Type B pancreatic cell (in vitro differentiated cells): ENCODE results near the gene CDH20. TPM values are rescaled to one million over a fixed set of nuclear protein-coding genes. Genes with fewer than 3 reads are reported as not detected.

Source experiments
- DNase-seq: peaks from one replicate; pipeline ENCODE4 v3.0.0; 2021; ENCODE audit warnings: mixed read lengths; ENCODE audit not compliant: unreplicated experiment; ENCODE audit errors: extremely low spot score
- H3K27ac Mint-ChIP-seq: 2 replicates; pipeline ENCODE4 v1.8.0; 2021; ENCODE audit warnings: mild to moderate bottlenecking, mixed read lengths
- H3K27me3 Mint-ChIP-seq: 2 replicates; pipeline ENCODE4 v1.8.0; 2021; ENCODE audit warnings: mixed read lengths
- H3K36me3 Mint-ChIP-seq: 2 replicates; pipeline ENCODE4 v1.8.0; 2021; ENCODE audit warnings: mixed read lengths
- H3K4me1 Mint-ChIP-seq: one replicate; pipeline ENCODE4 v1.8.0; 2021; ENCODE audit warnings: mixed read lengths; ENCODE audit not compliant: unreplicated experiment
- H3K4me3 Mint-ChIP-seq: 2 replicates; pipeline ENCODE4 v1.8.0; 2021; ENCODE audit warnings: mild to moderate bottlenecking, mixed read lengths
- H3K9me3 Mint-ChIP-seq: 2 replicates; pipeline ENCODE4 v1.8.0; 2021; ENCODE audit warnings: mixed read lengths
- total RNA-seq: library from RNA; stranded (reverse); gene quantifications from 2 replicates; pipeline ENCODE4 v1.2.1, GENCODE V29; 2021; ENCODE audit warnings: low replicate concordance
- TF ChIP-seq, protein P1 (sequence below): fragments of 200-600 bp; sonication (generic); conservative IDR thresholded peaks from 2 replicates; pipeline ENCODE4 v1.5.0; 2021; ENCODE audit warnings: antibody characterized with exemption, mild to moderate bottlenecking

The CDH20 gene
- total RNA-seq, 1 donor from 2014 or later, result 1.6 TPM

DNA sequence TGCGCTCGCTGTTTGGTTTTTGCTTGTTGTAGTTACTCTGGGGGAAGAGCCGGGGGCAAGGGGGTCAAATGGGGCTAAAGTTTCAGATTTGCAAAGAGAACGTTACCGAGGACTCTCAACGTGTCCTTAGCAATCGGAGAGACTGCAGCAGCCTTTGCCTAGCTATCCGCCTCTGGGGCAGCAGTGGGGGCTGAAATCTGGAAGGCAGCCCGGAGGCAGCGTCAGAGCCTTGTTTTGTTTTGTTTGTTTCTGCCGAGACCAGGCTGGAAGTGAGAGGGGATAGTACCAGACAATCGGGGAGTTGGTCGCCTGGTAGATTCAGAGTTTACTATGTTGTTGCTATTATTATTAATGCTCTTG lies 1.2 kb downstream of the CDH20 start:
- TF ChIP-seq, protein P1, sequence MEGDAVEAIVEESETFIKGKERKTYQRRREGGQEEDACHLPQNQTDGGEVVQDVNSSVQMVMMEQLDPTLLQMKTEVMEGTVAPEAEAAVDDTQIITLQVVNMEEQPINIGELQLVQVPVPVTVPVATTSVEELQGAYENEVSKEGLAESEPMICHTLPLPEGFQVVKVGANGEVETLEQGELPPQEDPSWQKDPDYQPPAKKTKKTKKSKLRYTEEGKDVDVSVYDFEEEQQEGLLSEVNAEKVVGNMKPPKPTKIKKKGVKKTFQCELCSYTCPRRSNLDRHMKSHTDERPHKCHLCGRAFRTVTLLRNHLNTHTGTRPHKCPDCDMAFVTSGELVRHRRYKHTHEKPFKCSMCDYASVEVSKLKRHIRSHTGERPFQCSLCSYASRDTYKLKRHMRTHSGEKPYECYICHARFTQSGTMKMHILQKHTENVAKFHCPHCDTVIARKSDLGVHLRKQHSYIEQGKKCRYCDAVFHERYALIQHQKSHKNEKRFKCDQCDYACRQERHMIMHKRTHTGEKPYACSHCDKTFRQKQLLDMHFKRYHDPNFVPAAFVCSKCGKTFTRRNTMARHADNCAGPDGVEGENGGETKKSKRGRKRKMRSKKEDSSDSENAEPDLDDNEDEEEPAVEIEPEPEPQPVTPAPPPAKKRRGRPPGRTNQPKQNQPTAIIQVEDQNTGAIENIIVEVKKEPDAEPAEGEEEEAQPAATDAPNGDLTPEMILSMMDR, result no peak
- Mint-ChIP-seq H3K36me3 (no peaks in the 10 kb centered on the region), H3K4me3 (peak overlapping the region; percentile 89), H3K4me1 (peaks cover 14% of the 10 kb centered on the region), H3K27me3 (peaks cover 65% of the 10 kb centered on the region), H3K9me3 (no peaks in the 10 kb centered on the region), H3K27ac (no peak overlapping the region)
- no peak for DNase-seq

DNA sequence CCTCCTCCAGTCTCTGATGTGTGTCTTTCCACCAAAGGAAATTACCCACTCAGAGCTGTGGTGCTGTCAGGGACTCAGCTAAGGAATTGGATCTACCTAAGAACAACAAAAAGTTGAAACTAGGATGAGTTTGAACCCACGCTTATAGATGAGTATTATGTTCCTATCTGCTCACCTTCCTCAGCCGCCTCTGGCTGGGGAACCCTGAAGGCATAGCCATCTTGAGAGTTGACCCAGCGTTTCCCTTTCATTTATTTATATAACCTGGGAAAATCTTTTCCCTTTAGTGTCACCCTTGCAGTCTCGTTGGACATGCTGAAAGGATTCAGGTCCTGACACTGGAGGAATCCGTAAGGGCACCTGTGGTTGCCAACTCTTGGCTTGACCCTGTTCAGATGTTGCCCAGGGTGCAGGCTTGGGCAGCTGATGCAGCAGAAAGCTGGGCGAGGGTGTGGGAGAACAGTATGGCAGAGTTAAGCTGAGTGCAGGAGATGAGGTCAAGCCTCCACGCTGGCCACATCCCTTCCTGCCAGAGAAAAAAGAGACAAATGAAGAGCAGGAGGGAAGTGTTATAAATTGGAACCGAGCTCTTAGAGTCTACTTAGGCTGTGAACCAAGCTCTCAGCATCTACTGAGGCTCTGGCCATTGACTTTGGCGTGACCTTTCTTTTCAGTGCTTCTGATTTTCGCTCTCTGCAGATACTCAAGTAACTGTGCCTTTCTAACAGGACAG lies 1.9 kb downstream of the CDH20 start:
- H3K4me3 Mint-ChIP-seq, result peak overlapping the region; percentile 89
- no peak for DNase-seq
- H3K27me3 Mint-ChIP-seq, result peaks cover 65% of the 10 kb centered on the region
- no peaks in the 10 kb centered on the region for H3K36me3 Mint-ChIP-seq
- H3K4me1 Mint-ChIP-seq, result peaks cover 14% of the 10 kb centered on the region
- no peak overlapping the region for H3K27ac Mint-ChIP-seq
- TF ChIP-seq, protein P1, result no peak
- H3K9me3 Mint-ChIP-seq, result no peaks in the 10 kb centered on the region

DNA sequence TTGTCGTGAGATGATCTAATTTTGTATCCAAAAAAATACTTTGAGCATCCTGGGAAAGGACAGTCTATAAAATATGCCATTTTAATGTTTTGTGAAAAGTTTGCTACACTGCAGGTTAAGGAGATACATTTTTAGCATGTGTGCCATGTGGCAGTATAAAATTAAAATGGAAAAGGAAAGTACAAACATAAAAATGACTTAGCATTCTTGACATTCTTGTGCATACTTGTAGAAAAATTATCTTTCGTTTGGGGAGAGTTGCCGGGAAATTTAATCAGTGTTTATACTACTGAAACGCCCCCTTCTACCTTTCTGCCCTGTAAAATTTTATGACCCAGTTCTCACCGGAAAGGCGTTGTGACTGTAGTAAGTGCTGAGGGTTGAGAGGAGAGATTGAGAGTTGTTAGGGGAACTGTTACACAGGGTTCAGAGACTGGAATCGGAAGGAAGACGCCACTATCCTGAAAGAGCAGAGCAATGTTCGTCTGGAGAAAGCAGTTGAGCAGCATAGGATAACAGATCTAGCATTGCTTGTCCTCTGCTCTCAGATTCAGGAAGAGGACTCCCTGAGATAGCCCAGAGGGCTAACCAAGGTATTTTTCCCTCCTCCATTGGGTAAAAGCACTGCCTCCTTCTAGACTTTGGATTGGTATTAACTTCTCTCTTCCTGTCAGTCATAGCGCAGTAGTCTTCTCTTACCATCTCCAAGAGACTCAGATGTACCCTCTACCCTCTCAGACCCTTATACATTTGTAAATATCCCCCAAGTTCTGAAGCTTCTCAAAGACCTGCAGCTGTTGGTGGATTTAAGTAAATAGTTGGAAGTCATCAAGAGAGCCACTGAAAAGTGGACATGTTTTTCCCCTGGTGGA lies 2.7 kb downstream of the CDH20 start:
- TF ChIP-seq, protein P1, result no peak
- H3K4me1 Mint-ChIP-seq, result peaks cover 14% of the 10 kb centered on the region
- no peaks in the 10 kb centered on the region for H3K36me3 Mint-ChIP-seq
- peaks cover 61% of the 10 kb centered on the region for H3K27me3 Mint-ChIP-seq
- H3K4me3 Mint-ChIP-seq, result peak overlapping the region; percentile 66
- no peak overlapping the region for H3K27ac Mint-ChIP-seq
- no peaks in the 10 kb centered on the region for H3K9me3 Mint-ChIP-seq
- DNase-seq, result no peak

DNA sequence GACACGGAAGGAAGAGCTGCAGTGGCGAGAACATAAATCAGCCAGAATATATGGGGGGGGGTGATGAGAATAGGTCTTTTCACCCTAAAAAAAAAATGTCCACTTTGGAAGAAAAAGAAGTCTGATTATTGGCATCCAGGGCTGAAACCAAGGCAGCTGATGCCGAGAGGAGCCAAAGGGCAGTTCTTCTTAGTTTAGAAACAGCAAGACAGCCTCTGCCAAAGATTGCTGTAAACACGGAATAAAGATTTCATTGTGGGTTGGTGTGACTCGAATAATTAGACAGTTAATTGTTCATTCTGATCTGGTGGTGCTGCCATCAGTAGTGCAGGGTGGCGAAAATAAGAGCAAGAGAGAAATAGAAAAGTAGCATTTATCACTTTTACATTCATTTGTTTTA lies 3.5 kb downstream of the CDH20 start:
- H3K9me3 Mint-ChIP-seq, result no peaks in the 10 kb centered on the region
- no peak overlapping the region for H3K27ac Mint-ChIP-seq
- TF ChIP-seq, protein P1, result no peak
- no peak for DNase-seq
- H3K36me3 Mint-ChIP-seq, result no peaks in the 10 kb centered on the region
- H3K4me1 Mint-ChIP-seq, result peaks cover 14% of the 10 kb centered on the region
- H3K4me3 Mint-ChIP-seq, result no peak overlapping the region
- peaks cover 53% of the 10 kb centered on the region for H3K27me3 Mint-ChIP-seq

DNA sequence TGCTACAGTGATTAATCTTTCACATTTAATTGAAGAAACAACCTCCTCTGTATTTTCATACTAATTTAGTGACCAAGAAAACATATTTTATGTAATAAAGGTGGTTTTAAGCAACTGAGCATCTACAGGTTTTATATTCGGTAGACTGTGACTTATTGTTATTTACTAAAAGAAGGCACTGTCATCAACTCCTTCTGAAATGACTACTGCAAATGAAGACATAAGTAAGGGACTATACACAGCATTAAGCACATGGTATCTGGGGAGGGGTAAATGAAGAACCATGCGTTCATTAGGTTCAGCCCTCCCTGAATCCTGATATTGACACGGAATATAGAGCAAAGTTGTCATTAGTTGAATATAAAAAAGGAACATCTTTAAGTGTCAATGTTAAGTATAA lies 4.3 kb downstream of the CDH20 start:
- Mint-ChIP-seq H3K27ac (no peak overlapping the region), H3K36me3 (no peaks in the 10 kb centered on the region), H3K4me1 (peaks cover 14% of the 10 kb centered on the region), H3K4me3 (no peak overlapping the region), H3K27me3 (peaks cover 49% of the 10 kb centered on the region), H3K9me3 (no peaks in the 10 kb centered on the region)
- DNase-seq, result no peak
- TF ChIP-seq, protein P1, result no peak
